Skin of body (tissue), 2 donors: ENCODE data around the gene LMNTD2. TPM values are rescaled to one million over a fixed set of nuclear protein-coding genes. Genes with fewer than 3 reads are reported as not detected.

Source experiments
- DNase-seq: peaks from one replicate; lab custom pipeline; 2025; lab: John Stamatoyannopoulos, UW
- total RNA-seq: library from RNA; depleted of rRNA; stranded (reverse); fragments of >200 nt; gene quantifications from one replicate; pipeline ENCODE4 v1.2.3, GENCODE V29; 2014

The LMNTD2 gene
- total RNA-seq, 1 donor from 2014 or later, result 0.69 TPM

GRCh38 chr11:554428-555226, 5.9 kb downstream of the LMNTD2 start:
- DNase-seq, result no peak

- DNase-seq, result no peak
Observed at GRCh38 chr11:553988-554340, 6.6 kb downstream of the LMNTD2 start.

GRCh38 chr11:553083-553987, 7.2 kb downstream of the LMNTD2 start:
- no peak for DNase-seq

- no peak for DNase-seq
Observed at GRCh38 chr11:551596-551995, 8.9 kb downstream of the LMNTD2 start.

GRCh38 chr11:551131-551530, 9.4 kb downstream of the LMNTD2 start:
- DNase-seq, result no peak

- DNase-seq, result no peak
Observed at GRCh38 chr11:550746-551085, 9.8 kb downstream of the LMNTD2 start.

GRCh38 chr11:550021-550745, 10.4 kb downstream of the LMNTD2 start:
- no peak for DNase-seq

- no peak for DNase-seq
Observed at GRCh38 chr11:548700-549603, 11.6 kb downstream of the LMNTD2 start.

GRCh38 chr11:545171-545570, 15.4 kb downstream of the LMNTD2 start:
- DNase-seq, result no peak

- no peak for DNase-seq
Observed at GRCh38 chr11:544817-545166, 15.7 kb downstream of the LMNTD2 start.

- no peak for DNase-seq
Observed at GRCh38 chr11:541433-541885, 19.1 kb downstream of the LMNTD2 start.

- DNase-seq, result no peak
Observed at GRCh38 chr11:540583-541432, 19.7 kb downstream of the LMNTD2 start.

- DNase-seq, result no peak
Observed at GRCh38 chr11:539971-540481, 20.5 kb downstream of the LMNTD2 start.

- no peak for DNase-seq
Observed at GRCh38 chr11:538431-539051, 22.0 kb downstream of the LMNTD2 start.

- DNase-seq, result no peak
Observed at GRCh38 chr11:537622-538430, 22.7 kb downstream of the LMNTD2 start.

- no peak for DNase-seq
Observed at GRCh38 chr11:536841-537621, 23.5 kb downstream of the LMNTD2 start, which contains the start of gene LRRC56. Gene LRRC56, plus strand, starts transcription at chr11:537527. Its CDS starts 3,158 bp downstream, at chr11:540685.
